Stimulated activated CD4-positive, alpha-beta T cell treated with anti-CD3 and anti-CD28 coated beads, Interleukin-4, amount 100 ng/mL, for 48 hours (primary cell): ENCODE measurements around the gene SNRPB.

Experiments used
- DNase-seq, 2 donors: peaks; one replicate each; pipeline ENCODE4 v3.0.0-alpha.2; 2020; ENCODE audit warnings: low read depth in 2 of 2

The SNRPB gene

DNA sequence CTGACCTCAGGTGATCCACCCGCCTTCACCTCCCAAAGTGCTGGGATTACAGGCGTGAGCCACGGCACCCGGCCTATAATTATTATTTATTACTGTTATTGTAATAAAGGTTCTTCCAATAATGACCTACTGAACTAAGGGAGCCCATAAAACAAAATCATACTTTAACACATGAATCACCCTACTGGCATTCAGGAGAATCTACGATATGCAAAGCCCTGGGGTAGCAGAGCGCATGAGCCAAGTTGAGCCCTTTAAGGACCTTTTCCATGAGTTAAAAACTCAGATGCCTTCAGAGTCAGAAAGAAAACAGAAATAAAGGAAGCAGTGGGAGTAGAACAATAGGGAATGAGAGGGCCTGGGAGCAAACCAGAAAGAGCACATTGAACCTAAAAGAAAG lies 41.5 kb downstream of the SNRPB start:
- DNase-seq, result no peak

DNA sequence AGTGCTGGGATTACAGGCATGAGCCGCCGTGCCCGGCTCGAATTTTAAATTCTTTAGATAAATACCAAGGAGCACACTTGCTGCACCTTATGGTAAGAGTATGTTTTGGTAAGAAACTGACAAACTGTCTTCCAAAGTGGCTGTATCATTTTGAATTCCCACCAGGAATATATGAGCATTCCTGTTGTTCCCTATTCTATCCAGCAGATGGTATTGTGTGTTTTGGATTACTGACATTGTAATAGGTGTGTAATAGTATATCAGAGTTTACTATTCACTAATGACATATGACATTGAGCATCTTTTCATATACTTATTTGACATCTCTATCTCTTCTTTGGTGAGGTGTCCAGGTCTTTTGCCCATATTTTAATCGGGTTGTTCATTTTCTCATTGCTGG lies 49.3 kb downstream of the SNRPB start:
- DNase-seq, result no peak

DNA sequence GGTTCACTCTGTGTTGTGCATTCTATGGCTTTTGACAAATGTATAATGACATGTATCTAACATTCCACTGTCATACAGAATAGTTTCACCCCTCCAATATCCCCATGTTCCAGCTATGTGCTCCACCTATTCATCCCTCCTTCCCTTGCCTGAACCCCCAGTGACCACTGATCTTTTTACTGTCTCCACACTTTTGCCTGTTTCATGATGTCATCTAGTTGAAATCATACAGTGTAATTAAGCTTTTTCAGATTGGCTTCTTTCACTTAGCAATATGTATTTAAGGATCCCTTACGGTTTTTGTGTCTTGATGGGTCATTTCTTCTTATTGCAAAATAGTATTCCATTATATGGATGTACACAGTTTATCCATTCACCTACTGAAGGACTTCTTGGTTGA lies 50.1 kb downstream of the SNRPB start:
- no peak for DNase-seq

DNA sequence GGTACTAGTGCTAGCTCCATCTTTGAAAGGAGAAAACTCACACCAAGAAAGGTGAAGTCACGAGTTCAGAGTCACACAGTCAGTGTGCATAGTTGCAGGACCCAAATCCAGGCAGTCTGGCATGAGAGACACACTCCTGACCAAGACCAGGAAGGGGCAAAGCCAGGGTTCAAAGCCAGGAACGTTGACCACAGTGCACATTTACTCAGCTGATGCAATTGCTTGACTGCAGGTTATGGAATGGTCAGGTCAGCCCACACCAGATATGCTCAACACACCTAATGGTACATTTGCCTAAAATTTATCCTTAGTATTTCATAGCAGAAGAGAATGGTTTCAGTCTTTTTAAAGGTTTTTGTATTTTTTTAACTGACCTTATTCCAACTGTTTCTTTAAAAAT lies 52.2 kb downstream of the SNRPB start:
- no peak for DNase-seq

DNA sequence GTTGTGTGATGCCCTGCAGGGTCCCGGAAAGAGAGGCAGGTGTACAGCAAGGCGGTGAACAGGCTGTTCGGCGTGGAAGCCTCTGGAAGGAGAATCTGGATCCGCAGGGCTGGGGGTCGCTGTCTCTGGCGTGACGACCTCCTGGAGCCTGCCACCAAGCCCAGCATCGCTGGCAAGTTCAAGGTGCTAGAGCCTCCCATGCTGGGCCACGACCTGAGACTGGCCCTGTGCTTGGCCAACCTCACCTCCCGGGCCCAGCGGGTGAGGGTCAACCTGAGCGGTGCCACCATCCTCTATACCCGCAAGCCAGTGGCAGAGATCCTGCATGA lies 53.4 kb downstream of the SNRPB start:
- no peak for DNase-seq

DNA sequence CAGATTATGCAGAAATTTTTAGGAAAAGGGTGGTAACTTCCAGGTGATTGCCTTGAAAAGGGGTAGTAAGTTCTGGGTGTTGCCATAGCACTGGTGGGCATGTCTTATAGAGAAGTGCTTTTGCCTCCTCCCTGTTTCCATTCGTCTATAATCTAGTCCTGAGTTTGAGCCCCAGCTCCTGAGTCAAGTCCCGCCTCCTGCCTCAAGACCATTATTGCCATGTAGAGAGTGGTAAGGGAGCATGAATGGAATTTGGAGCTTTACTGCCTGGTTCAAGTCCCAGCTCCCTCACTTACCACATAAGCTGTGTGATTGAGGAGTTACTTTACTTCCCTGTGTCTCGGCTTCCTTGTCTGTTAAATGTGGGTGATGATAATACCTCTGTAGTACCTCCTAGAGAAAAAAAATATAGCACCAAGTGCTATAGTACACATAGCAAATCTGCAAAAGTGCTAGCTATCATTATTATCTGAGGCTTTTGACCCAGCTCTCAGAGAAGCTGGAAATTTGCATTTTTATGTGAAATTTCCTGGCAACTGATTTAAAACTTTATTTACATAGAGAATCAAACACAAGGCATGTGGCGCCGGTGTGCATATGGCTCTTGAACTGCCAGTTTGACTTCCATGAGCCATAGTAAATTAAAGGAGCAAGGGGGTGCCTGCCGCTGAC lies 53.9 kb downstream of the SNRPB start:
- no peak for DNase-seq
